ENCODE data around the gene MAS1. TPM values are rescaled to one million over a fixed set of nuclear protein-coding genes. Genes with fewer than 3 reads are reported as not detected.

Gene MAS1
- polyA plus RNA-seq, 3 donors: under 0.01 TPM; not detected in 2

Other genes with a start within 250 kb of the MAS1 start
- gene SOD2, start 197.7 kb upstream of the MAS1 start, polyA plus RNA-seq: 1,000 to 10,000 TPM in 1 of 3 donors, 100 to 1,000 TPM in 2; 315 to 1,671 (median 608) TPM
- gene WTAP, start 163.5 kb upstream of the MAS1 start, polyA plus RNA-seq: 10 to 100 TPM; 36.9 to 99.5 (median 96.0) TPM
- gene ACAT2, start 128.9 kb upstream of the MAS1 start, polyA plus RNA-seq: 10 to 100 TPM in 2 of 3 donors, 1 to 10 TPM in 1; 9.9 to 18.8 (median 16.9) TPM
- 100 to 1,000 TPM in 2 of 3 donors, 10 to 100 TPM in 1; 70.0 to 141 (median 108) TPM for gene TCP1, start 101.4 kb upstream of the MAS1 start, polyA plus RNA-seq
- 10 to 100 TPM; 29.7 to 72.1 (median 51.7) TPM for gene MRPL18, start 100.5 kb upstream of the MAS1 start, polyA plus RNA-seq
- under 1 TPM; 0.07 to 0.56 (median 0.56) TPM for gene PNLDC1, start 90.7 kb upstream of the MAS1 start, polyA plus RNA-seq
- gene IGF2R, start 78.1 kb downstream of the MAS1 start, polyA plus RNA-seq: 10 to 100 TPM; 13.8 to 30.6 (median 14.2) TPM
- under 1 TPM; 0.15 to 0.56 (median 0.55) TPM for gene SLC22A1, start 230.8 kb downstream of the MAS1 start, polyA plus RNA-seq